GM23338 (cell line): ENCODE data around the gene ZNF689. TPM values are rescaled to one million over a fixed set of nuclear protein-coding genes. Genes with fewer than 3 reads are reported as not detected.

Source experiments
- ATAC-seq: fragments of 200-7000 bp; cut with Tn5 transposase; 3 replicates; pipeline ENCODE4 v1.9.1; 2020
- DNase-seq: peaks from one replicate; pipeline ENCODE4 v3.0.0-alpha.2; 2015; ENCODE audit warnings: low spot score
- H2AFZ ChIP-seq: fragments of 200-600 bp; sonication (generic); 2 replicates; pipeline ENCODE4 v1.8.0; 2016; ENCODE audit warnings: antibody characterized with exemption, mild to moderate bottlenecking, moderate library complexity
- H3F3A ChIP-seq: fragments of 200-600 bp; sonication (generic); replicated peaks from 2 replicates; pipeline ENCODE4 v1.8.0; 2017; ENCODE audit warnings: antibody characterized with exemption, mixed run types, low read depth
- H3K27ac ChIP-seq: fragments of 200-600 bp; sonication (generic); 2 replicates; pipeline ENCODE4 v1.6.1; 2016; ENCODE audit warnings: low read depth
- H3K27me3 ChIP-seq: fragments of 200-600 bp; sonication (generic); 2 replicates; pipeline ENCODE4 v1.8.0; 2016; ENCODE audit warnings: mild to moderate bottlenecking, mixed run types, moderate library complexity; ENCODE audit not compliant: insufficient read depth
- H3K36me3 ChIP-seq: fragments of 200-600 bp; sonication (generic); 2 replicates; pipeline ENCODE4 v1.8.0; 2016; ENCODE audit warnings: mild to moderate bottlenecking; ENCODE audit not compliant: insufficient read depth
- H3K4me1 ChIP-seq: fragments of 200-600 bp; sonication (generic); 2 replicates; pipeline ENCODE4 v1.8.0; 2016; ENCODE audit warnings: mild to moderate bottlenecking, moderate library complexity; ENCODE audit not compliant: insufficient read depth
- H3K4me2 ChIP-seq: fragments of 200-600 bp; sonication (generic); 2 replicates; pipeline ENCODE4 v1.7.1; 2017; ENCODE audit warnings: mixed run types
- H3K4me3 ChIP-seq: fragments of 200-600 bp; sonication (generic); 2 replicates; pipeline ENCODE4 v1.6.1; 2016; ENCODE audit warnings: mixed run types
- H3K79me2 ChIP-seq: fragments of 200-600 bp; sonication (generic); replicated peaks from 2 replicates; pipeline ENCODE4 v1.8.0; 2017; ENCODE audit warnings: mild to moderate bottlenecking; ENCODE audit not compliant: insufficient read depth
- H3K9me2 ChIP-seq: fragments of 200-600 bp; sonication (generic); 2 replicates; pipeline ENCODE4 v1.8.0; 2017; ENCODE audit not compliant: insufficient read depth
- H4K20me1 ChIP-seq: fragments of 200-600 bp; sonication (generic); replicated peaks from 2 replicates; pipeline ENCODE4 v1.8.0; 2017; ENCODE audit warnings: mild to moderate bottlenecking; ENCODE audit not compliant: insufficient read depth
- H3K27ac Mint-ChIP-seq: 2 replicates; pipeline ENCODE4 v1.8.0; 2020; ENCODE audit warnings: inconsistent platforms, mild to moderate bottlenecking, moderate library complexity, mixed read lengths
- H3K27me3 Mint-ChIP-seq: 3 replicates; pipeline ENCODE4 v1.8.0; 2022; ENCODE audit warnings: low read depth, mild to moderate bottlenecking, moderate library complexity, mixed read lengths, inconsistent platforms; ENCODE audit not compliant: insufficient read depth, poor library complexity
- H3K36me3 Mint-ChIP-seq: 3 replicates; pipeline ENCODE4 v1.8.0; 2021; ENCODE audit warnings: low read depth, mild to moderate bottlenecking, inconsistent platforms, moderate library complexity, mixed read lengths
- H3K4me1 Mint-ChIP-seq: 3 replicates; pipeline ENCODE4 v1.8.0; 2020; ENCODE audit warnings: mild to moderate bottlenecking, inconsistent platforms, mixed read lengths
- H3K4me3 Mint-ChIP-seq: 3 replicates; pipeline ENCODE4 v1.8.0; 2021; ENCODE audit warnings: moderate library complexity, mild to moderate bottlenecking, inconsistent platforms, mixed read lengths
- H3K9me3 Mint-ChIP-seq: 3 replicates; pipeline ENCODE4 v1.8.0; 2020; ENCODE audit warnings: moderate library complexity, mild to moderate bottlenecking, inconsistent platforms, mixed read lengths
- CREB1 ChIP-seq: fragments of 250-450 bp; sonication (Bioruptor Pico); IDR thresholded peaks from 2 replicates; pipeline ENCODE4 v1.5.0; 2020; ENCODE audit warnings: low read depth, mild to moderate bottlenecking, moderate library complexity
- EZH2 ChIP-seq: fragments of 200-600 bp; sonication (generic); IDR thresholded peaks from one replicate; pipeline ENCODE4 v1.8.0; 2017; ENCODE audit warnings: antibody characterized with exemption, mild to moderate bottlenecking, low read depth; ENCODE audit not compliant: unreplicated experiment
- EZH2phosphoT487 ChIP-seq: fragments of 200-600 bp; sonication (generic); IDR thresholded peaks from one replicate; pipeline ENCODE4 v1.8.1; 2018; ENCODE audit warnings: antibody characterized with exemption; ENCODE audit not compliant: unreplicated experiment
- JUNB ChIP-seq: IDR thresholded peaks from one replicate; pipeline ENCODE4 v1.6.1; 2016; ENCODE audit warnings: antibody characterized with exemption; ENCODE audit not compliant: unreplicated experiment
- NANOG ChIP-seq: IDR thresholded peaks from 2 replicates; pipeline ENCODE4 v1.6.1; 2016; ENCODE audit warnings: antibody characterized with exemption, borderline replicate concordance
- POLR2AphosphoS5 ChIP-seq: IDR thresholded peaks from 2 replicates; pipeline ENCODE4 v1.6.1; 2016; ENCODE audit warnings: antibody characterized with exemption, low read depth
- STAT1 ChIP-seq: IDR thresholded peaks from one replicate; pipeline ENCODE4 v1.6.1; 2016; ENCODE audit warnings: antibody characterized with exemption; ENCODE audit not compliant: unreplicated experiment
- ZNF114 ChIP-seq: fragments of 250-450 bp; sonication (Bioruptor Pico); IDR thresholded peaks from 2 replicates; pipeline ENCODE4 v1.5.0; 2020; ENCODE audit warnings: mild to moderate bottlenecking, moderate library complexity
- ZNF331 ChIP-seq: fragments of 250-450 bp; sonication (Bioruptor Pico); IDR thresholded peaks from 2 replicates; pipeline ENCODE4 v1.5.0; 2020; ENCODE audit warnings: low read depth, mild to moderate bottlenecking, moderate library complexity
- polyA plus RNA-seq: library from polyadenylated mRNA; unstranded; fragments of >200 nt; fragmentation: Nextera tagmentation; extraction: Ambion mirVana; gene quantifications from 2 replicates; pipeline ENCODE4 v1.2.1, GENCODE V29; 2016
- total RNA-seq: library from RNA; depleted of rRNA; stranded (reverse); fragments of >200 nt; shearing (Covaris generic); gene quantifications from 2 replicates; pipeline ENCODE4 v1.2.3, GENCODE V29; 2014
- TF ChIP-seq, protein P1 (sequence below): IDR thresholded peaks from 2 replicates; pipeline ENCODE4 v1.6.1; 2016; ENCODE audit warnings: antibody characterized with exemption
- TF ChIP-seq, protein P2 (sequence below): IDR thresholded peaks from one replicate; pipeline ENCODE4 v1.6.1; 2018; ENCODE audit warnings: antibody characterized with exemption; ENCODE audit not compliant: unreplicated experiment
- TF ChIP-seq, protein P3 (sequence below): fragments of 250-450 bp; sonication (Bioruptor Pico); IDR thresholded peaks from 2 replicates; pipeline ENCODE4 v1.5.0; 2020; ENCODE audit warnings: mild to moderate bottlenecking, moderate library complexity
- TF ChIP-seq, protein P4 (sequence below), 2 experiments: fragments of 200-600 bp in 1 of 2; sonication (generic) in 1 of 2; conservative IDR thresholded peaks; 2 replicates each; pipeline versions ENCODE4 v1.5.1 to v1.6.1; 2016 to 2017; ENCODE audit warnings: antibody characterized with exemption in 2 of 2, low read depth in 2 of 2, mild to moderate bottlenecking in 2 of 2, moderate library complexity in 1 of 2

ZNF689 gene
- total and polyA plus RNA-seq, 2 experiments from 2014 or later: 5.3 to 16.7 TPM

DNA sequence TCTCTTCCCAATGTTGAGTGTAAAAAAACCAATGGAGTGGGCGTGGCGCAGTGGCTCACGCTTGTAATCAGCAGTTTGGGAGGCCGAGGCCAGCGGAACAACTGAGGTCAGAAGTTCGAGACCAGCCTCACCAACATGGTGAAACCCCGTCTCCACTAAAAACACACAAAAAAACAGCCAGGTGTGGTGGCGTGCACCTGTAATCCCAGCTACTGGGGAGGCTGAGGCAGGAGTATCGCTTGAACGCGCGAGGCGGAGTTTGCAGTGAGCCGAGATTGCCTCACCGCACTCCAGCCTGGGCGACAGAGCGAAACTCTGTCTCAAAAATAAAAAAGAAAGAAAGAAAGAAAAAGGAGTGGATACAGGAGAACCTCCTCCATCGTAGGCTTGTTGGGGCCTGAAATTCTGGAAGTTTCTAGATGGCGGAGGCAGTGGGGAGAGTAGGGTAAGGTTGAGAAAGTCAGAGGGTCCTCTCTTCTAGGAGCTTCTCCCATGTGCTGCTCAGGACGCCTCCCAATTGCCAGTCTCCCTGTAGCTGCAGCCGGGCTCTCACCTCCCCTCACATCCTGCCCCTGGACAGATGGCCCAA is 51.3 kb downstream of the ZNF689 start:
- Histone ChIP-seq H3K9me2 (0 out of 2 replicates have a peak, but pooled peaks cover 3% of the 10 kb centered on the region), H3K79me2 (peaks cover 3% of the 10 kb centered on the region; the same call in 1 of the 2 replicates), H4K20me1 (no peaks in the 10 kb centered on the region), H3K27ac (peak overlapping the region; percentile 94), H3K4me3 (peak overlapping the region; percentile 91), H3K4me1 (peaks cover 21% of the 10 kb centered on the region), H3K4me2 (peak overlapping the region; percentile 88), H3K27me3 (no peaks in the 10 kb centered on the region), H3K36me3 (no peaks in the 10 kb centered on the region; the same call in 1 of the 2 replicates), H3F3A (0 out of 2 replicates have a peak, but pooled peaks cover 17% of the 10 kb centered on the region), H2AFZ (peak overlapping the region; percentile 24; the same call in 1 of the 2 replicates)
- TF ChIP-seq POLR2AphosphoS5 (no peak), ZNF331 (no peak), ZNF114 (CRISPR knock-in tag) (no peak), EZH2phosphoT487 (no peak), EZH2 (no peak), STAT1 (no peak), JUNB (no peak), CREB1 (CRISPR knock-in tag) (no peak), NANOG (no peak)
- TF ChIP-seq, protein P1, sequence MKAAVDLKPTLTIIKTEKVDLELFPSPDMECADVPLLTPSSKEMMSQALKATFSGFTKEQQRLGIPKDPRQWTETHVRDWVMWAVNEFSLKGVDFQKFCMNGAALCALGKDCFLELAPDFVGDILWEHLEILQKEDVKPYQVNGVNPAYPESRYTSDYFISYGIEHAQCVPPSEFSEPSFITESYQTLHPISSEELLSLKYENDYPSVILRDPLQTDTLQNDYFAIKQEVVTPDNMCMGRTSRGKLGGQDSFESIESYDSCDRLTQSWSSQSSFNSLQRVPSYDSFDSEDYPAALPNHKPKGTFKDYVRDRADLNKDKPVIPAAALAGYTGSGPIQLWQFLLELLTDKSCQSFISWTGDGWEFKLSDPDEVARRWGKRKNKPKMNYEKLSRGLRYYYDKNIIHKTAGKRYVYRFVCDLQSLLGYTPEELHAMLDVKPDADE: no peak
- TF ChIP-seq, protein P2, sequence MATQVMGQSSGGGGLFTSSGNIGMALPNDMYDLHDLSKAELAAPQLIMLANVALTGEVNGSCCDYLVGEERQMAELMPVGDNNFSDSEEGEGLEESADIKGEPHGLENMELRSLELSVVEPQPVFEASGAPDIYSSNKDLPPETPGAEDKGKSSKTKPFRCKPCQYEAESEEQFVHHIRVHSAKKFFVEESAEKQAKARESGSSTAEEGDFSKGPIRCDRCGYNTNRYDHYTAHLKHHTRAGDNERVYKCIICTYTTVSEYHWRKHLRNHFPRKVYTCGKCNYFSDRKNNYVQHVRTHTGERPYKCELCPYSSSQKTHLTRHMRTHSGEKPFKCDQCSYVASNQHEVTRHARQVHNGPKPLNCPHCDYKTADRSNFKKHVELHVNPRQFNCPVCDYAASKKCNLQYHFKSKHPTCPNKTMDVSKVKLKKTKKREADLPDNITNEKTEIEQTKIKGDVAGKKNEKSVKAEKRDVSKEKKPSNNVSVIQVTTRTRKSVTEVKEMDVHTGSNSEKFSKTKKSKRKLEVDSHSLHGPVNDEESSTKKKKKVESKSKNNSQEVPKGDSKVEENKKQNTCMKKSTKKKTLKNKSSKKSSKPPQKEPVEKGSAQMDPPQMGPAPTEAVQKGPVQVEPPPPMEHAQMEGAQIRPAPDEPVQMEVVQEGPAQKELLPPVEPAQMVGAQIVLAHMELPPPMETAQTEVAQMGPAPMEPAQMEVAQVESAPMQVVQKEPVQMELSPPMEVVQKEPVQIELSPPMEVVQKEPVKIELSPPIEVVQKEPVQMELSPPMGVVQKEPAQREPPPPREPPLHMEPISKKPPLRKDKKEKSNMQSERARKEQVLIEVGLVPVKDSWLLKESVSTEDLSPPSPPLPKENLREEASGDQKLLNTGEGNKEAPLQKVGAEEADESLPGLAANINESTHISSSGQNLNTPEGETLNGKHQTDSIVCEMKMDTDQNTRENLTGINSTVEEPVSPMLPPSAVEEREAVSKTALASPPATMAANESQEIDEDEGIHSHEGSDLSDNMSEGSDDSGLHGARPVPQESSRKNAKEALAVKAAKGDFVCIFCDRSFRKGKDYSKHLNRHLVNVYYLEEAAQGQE: no peak
- TF ChIP-seq, protein P3, sequence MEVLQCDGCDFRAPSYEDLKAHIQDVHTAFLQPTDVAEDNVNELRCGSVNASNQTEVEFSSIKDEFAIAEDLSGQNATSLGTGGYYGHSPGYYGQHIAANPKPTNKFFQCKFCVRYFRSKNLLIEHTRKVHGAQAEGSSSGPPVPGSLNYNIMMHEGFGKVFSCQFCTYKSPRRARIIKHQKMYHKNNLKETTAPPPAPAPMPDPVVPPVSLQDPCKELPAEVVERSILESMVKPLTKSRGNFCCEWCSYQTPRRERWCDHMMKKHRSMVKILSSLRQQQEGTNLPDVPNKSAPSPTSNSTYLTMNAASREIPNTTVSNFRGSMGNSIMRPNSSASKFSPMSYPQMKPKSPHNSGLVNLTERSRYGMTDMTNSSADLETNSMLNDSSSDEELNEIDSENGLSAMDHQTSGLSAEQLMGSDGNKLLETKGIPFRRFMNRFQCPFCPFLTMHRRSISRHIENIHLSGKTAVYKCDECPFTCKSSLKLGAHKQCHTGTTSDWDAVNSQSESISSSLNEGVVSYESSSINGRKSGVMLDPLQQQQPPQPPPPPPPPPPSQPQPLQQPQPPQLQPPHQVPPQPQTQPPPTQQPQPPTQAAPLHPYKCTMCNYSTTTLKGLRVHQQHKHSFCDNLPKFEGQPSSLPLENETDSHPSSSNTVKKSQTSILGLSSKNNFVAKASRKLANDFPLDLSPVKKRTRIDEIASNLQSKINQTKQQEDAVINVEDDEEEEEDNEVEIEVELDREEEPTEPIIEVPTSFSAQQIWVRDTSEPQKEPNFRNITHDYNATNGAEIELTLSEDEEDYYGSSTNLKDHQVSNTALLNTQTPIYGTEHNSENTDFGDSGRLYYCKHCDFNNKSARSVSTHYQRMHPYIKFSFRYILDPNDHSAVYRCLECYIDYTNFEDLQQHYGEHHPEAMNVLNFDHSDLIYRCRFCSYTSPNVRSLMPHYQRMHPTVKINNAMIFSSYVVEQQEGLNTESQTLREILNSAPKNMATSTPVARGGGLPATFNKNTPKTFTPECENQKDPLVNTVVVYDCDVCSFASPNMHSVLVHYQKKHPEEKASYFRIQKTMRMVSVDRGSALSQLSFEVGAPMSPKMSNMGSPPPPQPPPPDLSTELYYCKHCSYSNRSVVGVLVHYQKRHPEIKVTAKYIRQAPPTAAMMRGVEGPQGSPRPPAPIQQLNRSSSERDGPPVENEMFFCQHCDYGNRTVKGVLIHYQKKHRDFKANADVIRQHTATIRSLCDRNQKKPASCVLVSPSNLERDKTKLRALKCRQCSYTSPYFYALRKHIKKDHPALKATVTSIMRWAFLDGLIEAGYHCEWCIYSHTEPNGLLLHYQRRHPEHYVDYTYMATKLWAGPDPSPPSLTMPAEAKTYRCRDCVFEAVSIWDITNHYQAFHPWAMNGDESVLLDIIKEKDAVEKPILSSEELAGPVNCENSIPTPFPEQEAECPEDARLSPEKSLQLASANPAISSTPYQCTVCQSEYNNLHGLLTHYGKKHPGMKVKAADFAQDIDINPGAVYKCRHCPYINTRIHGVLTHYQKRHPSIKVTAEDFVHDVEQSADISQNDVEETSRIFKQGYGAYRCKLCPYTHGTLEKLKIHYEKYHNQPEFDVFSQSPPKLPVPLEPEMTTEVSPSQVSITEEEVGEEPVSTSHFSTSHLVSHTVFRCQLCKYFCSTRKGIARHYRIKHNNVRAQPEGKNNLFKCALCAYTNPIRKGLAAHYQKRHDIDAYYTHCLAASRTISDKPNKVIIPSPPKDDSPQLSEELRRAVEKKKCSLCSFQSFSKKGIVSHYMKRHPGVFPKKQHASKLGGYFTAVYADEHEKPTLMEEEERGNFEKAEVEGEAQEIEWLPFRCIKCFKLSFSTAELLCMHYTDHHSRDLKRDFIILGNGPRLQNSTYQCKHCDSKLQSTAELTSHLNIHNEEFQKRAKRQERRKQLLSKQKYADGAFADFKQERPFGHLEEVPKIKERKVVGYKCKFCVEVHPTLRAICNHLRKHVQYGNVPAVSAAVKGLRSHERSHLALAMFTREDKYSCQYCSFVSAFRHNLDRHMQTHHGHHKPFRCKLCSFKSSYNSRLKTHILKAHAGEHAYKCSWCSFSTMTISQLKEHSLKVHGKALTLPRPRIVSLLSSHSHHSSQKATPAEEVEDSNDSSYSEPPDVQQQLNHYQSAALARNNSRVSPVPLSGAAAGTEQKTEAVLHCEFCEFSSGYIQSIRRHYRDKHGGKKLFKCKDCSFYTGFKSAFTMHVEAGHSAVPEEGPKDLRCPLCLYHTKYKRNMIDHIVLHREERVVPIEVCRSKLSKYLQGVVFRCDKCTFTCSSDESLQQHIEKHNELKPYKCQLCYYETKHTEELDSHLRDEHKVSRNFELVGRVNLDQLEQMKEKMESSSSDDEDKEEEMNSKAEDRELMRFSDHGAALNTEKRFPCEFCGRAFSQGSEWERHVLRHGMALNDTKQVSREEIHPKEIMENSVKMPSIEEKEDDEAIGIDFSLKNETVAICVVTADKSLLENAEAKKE (CRISPR knock-in tag): no peak
- TF ChIP-seq, protein P4, sequence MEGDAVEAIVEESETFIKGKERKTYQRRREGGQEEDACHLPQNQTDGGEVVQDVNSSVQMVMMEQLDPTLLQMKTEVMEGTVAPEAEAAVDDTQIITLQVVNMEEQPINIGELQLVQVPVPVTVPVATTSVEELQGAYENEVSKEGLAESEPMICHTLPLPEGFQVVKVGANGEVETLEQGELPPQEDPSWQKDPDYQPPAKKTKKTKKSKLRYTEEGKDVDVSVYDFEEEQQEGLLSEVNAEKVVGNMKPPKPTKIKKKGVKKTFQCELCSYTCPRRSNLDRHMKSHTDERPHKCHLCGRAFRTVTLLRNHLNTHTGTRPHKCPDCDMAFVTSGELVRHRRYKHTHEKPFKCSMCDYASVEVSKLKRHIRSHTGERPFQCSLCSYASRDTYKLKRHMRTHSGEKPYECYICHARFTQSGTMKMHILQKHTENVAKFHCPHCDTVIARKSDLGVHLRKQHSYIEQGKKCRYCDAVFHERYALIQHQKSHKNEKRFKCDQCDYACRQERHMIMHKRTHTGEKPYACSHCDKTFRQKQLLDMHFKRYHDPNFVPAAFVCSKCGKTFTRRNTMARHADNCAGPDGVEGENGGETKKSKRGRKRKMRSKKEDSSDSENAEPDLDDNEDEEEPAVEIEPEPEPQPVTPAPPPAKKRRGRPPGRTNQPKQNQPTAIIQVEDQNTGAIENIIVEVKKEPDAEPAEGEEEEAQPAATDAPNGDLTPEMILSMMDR (conservative IDR thresholded peaks at IDR 0.05; ENCODE audit: low read depth in 2 of 2): no peak
- peaks cover 28% of the 10 kb centered on the region for H3K27me3 Mint-ChIP-seq
- no peaks in the 10 kb centered on the region; the same call in 2 of the 3 replicates for H3K9me3 Mint-ChIP-seq
- peaks cover 22% of the 10 kb centered on the region for H3K4me1 Mint-ChIP-seq
- peaks cover 12% of the 10 kb centered on the region for H3K36me3 Mint-ChIP-seq
- DNase-seq: no peak
- peak overlapping the region; percentile 81 for H3K4me3 Mint-ChIP-seq
- ATAC-seq: no peak
- H3K27ac Mint-ChIP-seq: peak overlapping the region; percentile 94
